GM23248 (cell line): ENCODE data around the gene CPA5. TPM values are rescaled to one million over a fixed set of nuclear protein-coding genes. Genes with fewer than 3 reads are reported as not detected.

Source experiments
- DNase-seq: peaks from one replicate; pipeline ENCODE4 v3.0.0-alpha.2; 2015
- H2AFZ ChIP-seq: fragments of 200-600 bp; sonication (generic); 2 replicates; pipeline ENCODE4 v1.6.1; 2016; ENCODE audit warnings: antibody characterized with exemption
- H3F3A ChIP-seq: fragments of 200-600 bp; sonication (generic); 2 replicates; pipeline ENCODE4 v1.6.1; 2016; ENCODE audit warnings: mild to moderate bottlenecking, antibody characterized with exemption, mixed run types; ENCODE audit not compliant: insufficient read depth
- H3K27ac ChIP-seq: fragments of 200-600 bp; sonication (generic); 2 replicates; pipeline ENCODE4 v1.5.1; 2016; ENCODE audit warnings: mild to moderate bottlenecking
- H3K27me3 ChIP-seq: fragments of 200-600 bp; sonication (generic); replicated peaks from 2 replicates; pipeline ENCODE4 v1.6.1; 2016; ENCODE audit warnings: mild to moderate bottlenecking; ENCODE audit not compliant: insufficient read depth
- H3K36me3 ChIP-seq: fragments of 200-600 bp; sonication (generic); 2 replicates; pipeline ENCODE4 v1.6.1; 2016; ENCODE audit warnings: low read depth, mild to moderate bottlenecking
- H3K4me1 ChIP-seq: fragments of 200-600 bp; sonication (generic); 2 replicates; pipeline ENCODE4 v1.6.1; 2016; ENCODE audit warnings: mild to moderate bottlenecking; ENCODE audit not compliant: insufficient read depth
- H3K4me2 ChIP-seq: fragments of 200-600 bp; sonication (generic); one replicate; pipeline ENCODE4 v1.6.1; 2016; ENCODE audit warnings: mild to moderate bottlenecking; ENCODE audit not compliant: unreplicated experiment
- H3K4me3 ChIP-seq: fragments of 200-600 bp; sonication (generic); 2 replicates; pipeline ENCODE4 v1.5.1; 2016; ENCODE audit warnings: mild to moderate bottlenecking
- H3K79me2 ChIP-seq: fragments of 200-600 bp; sonication (generic); 2 replicates; pipeline ENCODE4 v1.6.1; 2016; ENCODE audit warnings: mild to moderate bottlenecking; ENCODE audit not compliant: insufficient read depth
- H3K9ac ChIP-seq: fragments of 200-600 bp; sonication (generic); 2 replicates; pipeline ENCODE4 v1.6.1; 2016; ENCODE audit warnings: mild to moderate bottlenecking
- H3K9me2 ChIP-seq: fragments of 200-600 bp; sonication (generic); 2 replicates; pipeline ENCODE4 v1.6.1; 2016; ENCODE audit warnings: mixed run types, mild to moderate bottlenecking, moderate library complexity; ENCODE audit not compliant: insufficient read depth
- H3K9me3 ChIP-seq: fragments of 200-600 bp; sonication (generic); one replicate; pipeline ENCODE4 v1.6.1; 2017; ENCODE audit warnings: low read depth
- H4K20me1 ChIP-seq: fragments of 200-600 bp; sonication (generic); 2 replicates; pipeline ENCODE4 v1.6.0; 2016; ENCODE audit not compliant: insufficient read depth
- EZH2 ChIP-seq: fragments of 200-600 bp; sonication (generic); IDR thresholded peaks from 2 replicates; pipeline ENCODE4 v1.6.1; 2018; ENCODE audit warnings: antibody characterized with exemption, mild to moderate bottlenecking; ENCODE audit not compliant: insufficient read depth, poor library complexity, severe bottlenecking
- EZH2phosphoT487 ChIP-seq: fragments of 200-600 bp; sonication (generic); IDR thresholded peaks from 2 replicates; pipeline ENCODE4 v1.6.1; 2018; ENCODE audit warnings: antibody characterized with exemption, moderate library complexity, mild to moderate bottlenecking, low read depth; ENCODE audit not compliant: insufficient read depth
- WGBS, 2 experiments: methylation state at CpG; one replicate each; pipeline ENCODE4 v1.1.6; 2015 to 2017; ENCODE audit warnings: low lambda C conversion rate in 2 of 2, low coverage in 1 of 2; ENCODE audit errors: missing lambda C conversion rate in 2 of 2; 5-methylcytosine and 5-hydroxymethylcytosine counted together
- in situ Hi-C: fragments of 300-500 bp; cut with MboI; formaldehyde crosslinking; loops from 2 replicates; pipeline ENCODE4 v1.15.0; 2020
- polyA plus RNA-seq: library from polyadenylated mRNA; unstranded; fragments of >200 nt; fragmentation: Nextera tagmentation; extraction: Ambion mirVana; gene quantifications from 2 replicates; pipeline ENCODE4 v1.2.1, GENCODE V29; 2016
- total RNA-seq: library from RNA; depleted of rRNA; stranded (reverse); fragments of >200 nt; shearing (Covaris generic); gene quantifications from 2 replicates; pipeline ENCODE4 v1.2.3, GENCODE V29; 2014

Gene CPA5
- total and polyA plus RNA-seq, 2 experiments from 2014 or later = 0.23 TPM; not detected in 1

DNA sequence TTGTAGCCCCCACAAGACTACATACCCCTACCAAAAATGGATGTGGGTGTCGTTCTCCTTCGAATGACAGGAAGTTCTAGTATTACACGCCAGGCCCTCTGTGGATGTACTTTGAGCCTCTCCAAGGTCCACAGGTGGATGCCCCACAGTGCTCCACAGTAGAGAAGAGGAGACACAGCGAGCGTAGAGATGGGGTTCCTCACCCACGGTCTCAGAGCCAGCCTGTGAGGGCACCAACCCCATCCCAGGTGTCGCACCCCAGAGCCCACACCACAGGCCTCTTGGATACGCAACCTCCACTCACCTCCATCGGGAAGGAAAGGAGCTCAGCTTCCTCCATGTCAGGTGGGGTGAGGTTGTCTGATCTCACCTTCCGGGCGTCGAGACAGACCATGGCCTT lies 2.3 kb downstream of the CPA5 start:
- Histone ChIP-seq H3K4me1 (no peaks in the 10 kb centered on the region; the same call in 1 of the 2 replicates), H3K36me3 (no peaks in the 10 kb centered on the region), H4K20me1 (no peaks in the 10 kb centered on the region), H3K4me3 (no peak overlapping the region), H3F3A (no peaks in the 10 kb centered on the region), H3K79me2 (no peaks in the 10 kb centered on the region), H3K9ac (no peak overlapping the region), H3K27me3 (no peaks in the 10 kb centered on the region), H3K4me2 (no peak overlapping the region), H3K27ac (no peak overlapping the region), H2AFZ (no peak overlapping the region), H3K9me2 (no peaks in the 10 kb centered on the region), H3K9me3 (no peaks in the 10 kb centered on the region)
- in situ Hi-C loops = no loop called here
- TF ChIP-seq EZH2 = no peak
- TF ChIP-seq EZH2phosphoT487 = no peak
- no peak for DNase-seq
- WGBS, 2 experiments = 86 to 89% methylated on average over 10 to 12 of the region's 12 CpGs

DNA sequence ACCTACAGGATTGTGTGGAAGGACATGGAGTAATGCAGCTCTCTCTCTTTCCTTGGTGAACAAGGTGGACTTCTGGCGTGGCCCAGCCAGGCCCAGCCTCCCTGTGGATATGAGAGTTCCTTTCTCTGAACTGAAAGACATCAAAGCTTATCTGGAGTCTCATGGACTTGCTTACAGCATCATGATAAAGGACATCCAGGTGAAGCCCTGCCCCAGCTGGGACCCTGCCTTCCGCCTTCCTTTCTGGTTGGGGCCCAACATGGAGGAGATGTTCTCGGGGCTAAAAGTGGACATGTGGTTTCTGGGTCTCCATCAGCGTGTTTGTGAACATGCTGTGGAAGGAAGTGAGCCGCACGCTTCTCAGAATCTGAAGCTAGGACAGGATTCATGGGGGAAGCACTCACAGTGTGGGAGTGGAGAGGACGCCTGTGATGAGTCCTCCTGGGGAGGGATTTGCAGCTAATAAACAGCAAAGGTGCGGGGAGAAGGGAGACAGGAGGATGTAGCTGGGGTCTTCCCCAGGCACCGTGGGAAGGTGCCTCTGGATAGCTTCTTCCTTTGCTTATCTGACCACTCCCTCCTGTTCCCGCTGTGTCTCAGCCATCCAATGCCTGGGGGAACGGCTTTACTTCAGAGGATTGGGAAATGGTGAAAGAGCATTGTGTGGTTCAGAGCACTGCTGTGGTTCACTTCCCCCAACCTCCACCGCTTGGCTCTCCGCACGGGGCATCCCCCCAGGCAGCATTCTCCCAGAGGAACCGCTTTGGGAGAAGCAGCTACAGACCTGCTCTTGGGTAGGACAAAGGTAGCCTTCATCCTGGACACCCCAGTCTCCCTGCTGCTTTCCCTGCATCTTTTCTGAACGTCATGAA lies 5.5 kb downstream of the CPA5 start:
- Histone ChIP-seq H3K4me3 (no peak overlapping the region), H3F3A (no peaks in the 10 kb centered on the region), H3K27ac (no peak overlapping the region), H3K79me2 (no peaks in the 10 kb centered on the region), H3K4me1 (peaks cover 13% of the 10 kb centered on the region), H3K36me3 (no peaks in the 10 kb centered on the region), H3K9me3 (no peaks in the 10 kb centered on the region), H2AFZ (no peak overlapping the region), H3K9me2 (no peaks in the 10 kb centered on the region), H4K20me1 (no peaks in the 10 kb centered on the region), H3K4me2 (no peak overlapping the region), H3K27me3 (no peaks in the 10 kb centered on the region), H3K9ac (no peak overlapping the region)
- TF ChIP-seq EZH2phosphoT487 (no peak), EZH2 (no peak)
- WGBS, 2 experiments = 77 to 78% methylated on average over 16 of the region's 16 CpGs
- in situ Hi-C loops = no loop called here
- DNase-seq = no peak

DNA sequence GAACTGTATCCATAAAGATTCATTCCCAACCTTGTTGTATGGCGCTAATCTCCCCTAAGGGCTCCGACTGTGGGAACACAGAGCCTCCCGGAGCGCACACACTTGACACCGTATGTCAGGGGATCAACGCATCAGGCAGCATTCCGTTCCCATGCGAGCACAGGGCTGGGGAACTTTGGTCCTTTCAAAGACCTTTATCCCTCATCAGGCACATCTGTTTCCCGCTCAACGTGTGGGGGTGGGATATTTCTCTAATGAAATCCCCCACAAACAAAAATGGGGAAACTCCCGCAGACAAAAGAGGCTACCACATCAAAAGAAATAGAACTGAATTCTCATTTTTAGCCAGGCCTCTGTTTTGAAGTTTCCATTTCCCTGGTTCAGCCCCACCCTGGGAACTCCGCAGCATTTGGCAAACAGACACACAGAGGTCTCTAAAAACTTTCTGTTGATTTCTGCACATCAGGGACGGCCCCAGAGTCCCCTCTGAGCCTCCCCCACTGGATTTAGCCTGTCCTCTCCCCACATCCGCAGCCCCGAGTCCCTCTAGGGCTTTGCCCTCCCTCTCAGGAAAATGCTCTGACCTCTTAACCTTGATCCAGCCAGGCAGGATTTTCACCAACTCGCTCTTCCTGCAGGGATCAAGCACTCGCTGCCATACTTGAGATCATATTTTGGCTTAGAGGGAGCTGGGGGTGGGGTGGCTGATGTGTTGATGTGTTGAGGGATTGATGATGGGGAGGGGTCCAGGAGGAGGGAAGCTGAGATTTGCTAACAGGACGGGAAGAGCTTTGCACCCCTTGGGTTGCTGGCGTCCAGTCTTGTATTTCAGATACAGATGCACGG lies 6.6 kb downstream of the CPA5 start:
- no peak for TF ChIP-seq EZH2
- TF ChIP-seq EZH2phosphoT487 = no peak
- Histone ChIP-seq H3F3A (peaks cover 7% of the 10 kb centered on the region; the same call in 1 of the 2 replicates), H3K27ac (no peak overlapping the region), H2AFZ (no peak overlapping the region), H3K4me2 (no peak overlapping the region), H3K79me2 (no peaks in the 10 kb centered on the region), H3K4me1 (peaks cover 23% of the 10 kb centered on the region), H3K9ac (no peak overlapping the region), H3K27me3 (no peaks in the 10 kb centered on the region), H3K36me3 (no peaks in the 10 kb centered on the region), H3K4me3 (no peak overlapping the region), H4K20me1 (no peaks in the 10 kb centered on the region), H3K9me2 (no peaks in the 10 kb centered on the region), H3K9me3 (no peaks in the 10 kb centered on the region)
- 57 to 61% methylated on average over 20 of the region's 20 CpGs for WGBS, 2 experiments
- no peak for DNase-seq
- in situ Hi-C loops = no loop called here

DNA sequence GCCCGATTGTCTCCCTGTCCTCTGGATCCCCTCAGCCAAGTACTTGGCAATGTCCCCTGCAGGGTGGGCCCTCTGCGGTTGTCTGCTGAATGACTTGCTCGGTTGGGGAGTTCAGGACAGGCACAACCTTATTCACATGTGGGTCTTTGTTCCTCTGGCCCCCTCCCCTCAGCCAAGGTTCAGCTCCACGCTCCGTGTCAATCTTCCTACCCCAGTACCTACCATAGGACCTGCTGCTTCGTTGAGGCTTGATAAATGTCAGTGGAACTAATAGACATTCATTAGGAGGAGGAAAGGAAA lies 7.1 kb downstream of the CPA5 start:
- no peaks in the 10 kb centered on the region for H3K27me3 ChIP-seq
- H3F3A ChIP-seq = peaks cover 13% of the 10 kb centered on the region
- DNase-seq = no peak
- WGBS, 2 experiments = 42% methylated on average over 6 of the region's 6 CpGs
- no peak for TF ChIP-seq EZH2phosphoT487
- no peak for TF ChIP-seq EZH2
- H3K27ac ChIP-seq = no peak overlapping the region
- no peaks in the 10 kb centered on the region for H3K9me2 ChIP-seq
- H3K4me1 ChIP-seq = peaks cover 29% of the 10 kb centered on the region
- no peak overlapping the region for H3K4me3 ChIP-seq
- in situ Hi-C loops = no loop called here
- H4K20me1 ChIP-seq = no peaks in the 10 kb centered on the region
- H3K79me2 ChIP-seq = no peaks in the 10 kb centered on the region
- H3K9ac ChIP-seq = no peak overlapping the region
- H3K4me2 ChIP-seq = no peak overlapping the region
- H3K36me3 ChIP-seq = no peaks in the 10 kb centered on the region
- H3K9me3 ChIP-seq = no peaks in the 10 kb centered on the region
- no peak overlapping the region for H2AFZ ChIP-seq
